SU-DHL-6 (cell line): ENCODE data around the gene LGALS8.

Experiments used
- H2AFZ ChIP-seq: fragments of 200-600 bp; sonication (generic); 2 replicates; pipeline ENCODE4 v1.6.1; 2014; ENCODE audit warnings: low read depth, mild to moderate bottlenecking, moderate library complexity, mixed read lengths, antibody characterized with exemption, low read length; ENCODE audit not compliant: severe bottlenecking
- H3F3A ChIP-seq: fragments of 200-600 bp; shearing (Covaris generic); 2 replicates; pipeline ENCODE4 v1.6.0; 2016; ENCODE audit warnings: antibody characterized with exemption, mild to moderate bottlenecking; ENCODE audit not compliant: insufficient read depth
- H3K27ac ChIP-seq: fragments of 200-600 bp; sonication (generic); 2 replicates; pipeline ENCODE4 v1.5.1; 2016; ENCODE audit warnings: low read depth, mild to moderate bottlenecking, low read length, moderate library complexity, mixed read lengths
- H3K27me3 ChIP-seq: fragments of 200-600 bp; sonication (generic), shearing (Covaris generic); 2 replicates; pipeline ENCODE4 v1.6.0; 2014; ENCODE audit warnings: mild to moderate bottlenecking, low read length
- H3K36me3 ChIP-seq: fragments of 200-600 bp; sonication (generic); 2 replicates; pipeline ENCODE4 v1.6.1; 2014; ENCODE audit warnings: mild to moderate bottlenecking, low read length, mixed read lengths
- H3K4me2 ChIP-seq: fragments of 300-600, 200-600 bp; shearing (Covaris generic), sonication (generic); 2 replicates; pipeline ENCODE4 v1.6.0; 2014; ENCODE audit warnings: low read length, low read depth, mild to moderate bottlenecking; ENCODE audit not compliant: poor library complexity, severe bottlenecking
- H3K4me3 ChIP-seq: fragments of 200-600 bp; sonication (generic); 2 replicates; pipeline ENCODE4 v1.5.1; 2014; ENCODE audit warnings: antibody characterized with exemption, low read length, mild to moderate bottlenecking, mixed read lengths; ENCODE audit not compliant: insufficient read depth, poor library complexity, severe bottlenecking
- H3K79me2 ChIP-seq: fragments of 200-600 bp; sonication (generic); 2 replicates; pipeline ENCODE4 v1.6.1; 2014; ENCODE audit warnings: mild to moderate bottlenecking, low read length, moderate library complexity; ENCODE audit not compliant: insufficient read depth
- H3K9ac ChIP-seq: fragments of 200-600 bp; sonication (generic); 2 replicates; pipeline ENCODE4 v1.7.0; 2014; ENCODE audit warnings: mild to moderate bottlenecking, low read length
- H3K9me2 ChIP-seq: fragments of 200-600 bp; sonication (generic); replicated peaks from 2 replicates; pipeline ENCODE4 v1.6.1; 2014; ENCODE audit warnings: low read length; ENCODE audit not compliant: insufficient read depth
- H3K9me3 ChIP-seq: fragments of 200-600 bp; sonication (generic); 2 replicates; pipeline ENCODE4 v1.6.1; 2014; ENCODE audit warnings: low read length, mixed read lengths; ENCODE audit not compliant: insufficient read depth
- H4K20me1 ChIP-seq: fragments of 200-600 bp; sonication (generic); 2 replicates; pipeline ENCODE4 v1.6.1; 2014; ENCODE audit warnings: low read depth, mild to moderate bottlenecking, antibody characterized with exemption, low read length, moderate library complexity, mixed read lengths
- CTCF ChIP-seq: fragments of 200-600 bp; sonication (generic); IDR thresholded peaks from one replicate; pipeline ENCODE4 v1.5.1; 2017; ENCODE audit warnings: antibody characterized with exemption, mild to moderate bottlenecking, low read length, moderate library complexity; ENCODE audit not compliant: insufficient read depth, poor library complexity, severe bottlenecking
- EZH2phosphoT487 ChIP-seq: fragments of 200-600 bp; sonication (generic), shearing (Covaris generic); conservative IDR thresholded peaks from 2 replicates; pipeline ENCODE4 v1.6.1; 2018; ENCODE audit warnings: mild to moderate bottlenecking, antibody characterized with exemption, low read length, moderate library complexity, mixed read lengths

Gene LGALS8

DNA sequence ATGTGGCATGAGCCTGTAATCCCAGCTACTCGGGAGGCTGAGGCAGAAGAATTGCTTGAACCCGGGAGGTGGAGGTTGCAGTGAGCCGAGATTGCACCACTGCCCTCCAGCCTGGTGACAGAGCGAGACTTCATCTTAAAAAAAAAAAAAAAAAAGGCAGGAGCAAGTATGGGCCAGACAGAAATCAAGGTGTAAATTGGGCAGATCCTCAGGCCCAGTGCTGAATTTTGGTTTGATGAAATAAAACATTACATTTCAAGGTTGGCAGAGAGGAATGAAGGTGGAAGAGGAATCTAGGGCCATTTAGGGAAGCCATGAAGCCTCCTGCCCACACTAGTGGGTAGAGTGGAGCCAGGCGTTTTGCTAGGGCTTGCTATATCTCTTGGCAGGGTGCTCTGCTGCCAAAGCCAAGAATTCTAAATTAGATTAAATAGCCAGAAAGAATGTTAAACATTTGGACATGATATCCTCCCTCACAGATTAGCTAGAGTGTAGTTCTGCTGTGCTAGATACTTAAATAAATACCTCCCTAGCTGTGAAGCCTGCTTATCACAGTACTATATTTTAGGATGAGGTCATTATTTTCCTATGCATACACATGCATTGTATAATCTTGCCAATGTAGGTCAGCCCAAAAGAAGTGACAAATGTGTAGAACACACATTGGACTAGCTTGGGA is 16.6 kb upstream of the LGALS8 start:
- Histone ChIP-seq H3K36me3 (no peaks in the 10 kb centered on the region), H4K20me1 (no peaks in the 10 kb centered on the region), H3K9me2 (no peaks in the 10 kb centered on the region), H3K27ac (no peak overlapping the region), H3K4me2 (no peak overlapping the region), H3K4me3 (no peak overlapping the region), H3K27me3 (no peaks in the 10 kb centered on the region), H3K9ac (no peak overlapping the region), H3K79me2 (no peaks in the 10 kb centered on the region), H3K9me3 (no peaks in the 10 kb centered on the region), H3F3A (no peaks in the 10 kb centered on the region), H2AFZ (no peak overlapping the region)
- TF ChIP-seq EZH2phosphoT487: no peak

DNA sequence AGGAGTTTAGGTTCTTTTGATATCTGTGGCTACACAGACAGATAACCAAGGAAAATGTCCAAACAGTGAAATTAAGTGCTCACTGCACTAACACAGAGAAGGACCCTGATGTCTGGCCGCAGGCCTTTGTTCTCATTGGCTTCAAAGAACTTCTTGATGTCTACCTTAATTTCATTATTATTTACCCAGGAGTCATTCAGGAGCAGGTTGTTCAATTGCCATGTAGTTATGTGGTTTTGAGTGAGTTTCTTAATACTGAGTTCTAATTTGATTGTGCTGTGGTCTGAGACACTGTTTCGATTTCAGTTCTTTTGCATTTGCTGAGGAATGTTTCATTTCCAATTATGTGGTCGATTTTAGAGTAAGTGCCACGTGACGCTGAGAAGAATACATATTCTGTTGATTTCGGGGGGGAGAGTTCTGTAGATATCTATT is 15.2 kb upstream of the LGALS8 start:
- no peaks in the 10 kb centered on the region for H3F3A ChIP-seq
- H3K9me3 ChIP-seq: no peaks in the 10 kb centered on the region
- H3K27ac ChIP-seq: no peak overlapping the region
- H3K9me2 ChIP-seq: no peaks in the 10 kb centered on the region
- no peaks in the 10 kb centered on the region for H3K36me3 ChIP-seq
- no peaks in the 10 kb centered on the region for H4K20me1 ChIP-seq
- TF ChIP-seq EZH2phosphoT487: no peak
- H3K4me3 ChIP-seq: no peak overlapping the region
- H3K27me3 ChIP-seq: no peaks in the 10 kb centered on the region
- H3K9ac ChIP-seq: no peak overlapping the region
- no peaks in the 10 kb centered on the region for H3K79me2 ChIP-seq
- no peak overlapping the region for H3K4me2 ChIP-seq
- H2AFZ ChIP-seq: no peak overlapping the region

GRCh38 chr1:236509203-236509602 is 14.6 kb upstream of the LGALS8 start:
- no peaks in the 10 kb centered on the region for H3K79me2 ChIP-seq
- no peak overlapping the region for H3K4me2 ChIP-seq
- no peaks in the 10 kb centered on the region for H3K9me3 ChIP-seq
- no peaks in the 10 kb centered on the region for H3K27me3 ChIP-seq
- no peak overlapping the region for H3K27ac ChIP-seq
- no peak overlapping the region for H3K4me3 ChIP-seq
- no peak overlapping the region for H2AFZ ChIP-seq
- H3K9me2 ChIP-seq: no peaks in the 10 kb centered on the region
- TF ChIP-seq CTCF: no peak
- no peak for TF ChIP-seq EZH2phosphoT487
- no peaks in the 10 kb centered on the region for H3K36me3 ChIP-seq
- no peaks in the 10 kb centered on the region for H3F3A ChIP-seq
- no peak overlapping the region for H3K9ac ChIP-seq
- H4K20me1 ChIP-seq: no peaks in the 10 kb centered on the region

DNA sequence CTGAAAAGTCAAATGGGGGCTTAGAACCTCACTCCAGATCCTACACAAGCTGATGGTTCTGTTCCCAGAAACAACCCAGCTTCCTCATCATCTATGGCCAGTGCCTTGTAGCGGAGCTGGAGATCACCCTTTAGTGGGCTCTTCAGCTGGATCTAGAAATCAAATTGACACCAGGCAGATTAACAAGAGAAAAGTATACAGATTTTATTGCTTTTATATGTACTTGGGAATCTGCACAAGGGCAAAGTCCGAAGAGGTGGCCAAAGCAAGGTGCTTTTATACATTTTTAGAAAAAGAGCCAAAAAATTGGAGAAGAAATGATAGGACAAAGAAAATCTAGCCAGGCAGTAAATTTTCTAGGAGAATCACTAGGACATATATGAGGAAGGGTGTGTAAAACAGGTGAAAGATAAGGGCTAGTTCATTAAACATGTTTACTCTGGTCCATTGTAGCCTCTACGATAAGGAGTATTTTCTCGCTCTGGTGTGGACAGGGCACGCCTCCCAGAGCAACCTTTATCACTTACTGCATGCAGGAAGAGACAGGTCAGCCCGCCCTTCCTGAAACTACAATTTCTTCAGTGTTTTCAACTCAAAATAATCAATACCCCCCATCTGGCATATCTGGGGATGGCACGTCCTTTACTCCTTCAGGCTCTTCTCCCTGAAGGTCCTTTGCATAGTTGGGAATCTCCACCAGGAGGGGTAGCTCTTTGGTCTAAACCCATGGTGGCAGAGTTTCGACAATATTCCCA is 14.0 kb upstream of the LGALS8 start:
- H3K79me2 ChIP-seq: no peaks in the 10 kb centered on the region
- no peak overlapping the region for H3K9ac ChIP-seq
- no peaks in the 10 kb centered on the region for H4K20me1 ChIP-seq
- H3K4me3 ChIP-seq: no peak overlapping the region
- H3K27me3 ChIP-seq: no peaks in the 10 kb centered on the region
- TF ChIP-seq CTCF (no peak), EZH2phosphoT487 (no peak)
- H3K9me2 ChIP-seq: no peaks in the 10 kb centered on the region
- no peaks in the 10 kb centered on the region for H3F3A ChIP-seq
- no peak overlapping the region for H3K27ac ChIP-seq
- no peaks in the 10 kb centered on the region for H3K36me3 ChIP-seq
- no peaks in the 10 kb centered on the region for H3K9me3 ChIP-seq
- H2AFZ ChIP-seq: no peak overlapping the region
- no peak overlapping the region for H3K4me2 ChIP-seq
